Smooth muscle cell (in vitro differentiated cells): ENCODE measurements around the gene INSC. TPM values are rescaled to one million over a fixed set of nuclear protein-coding genes. Genes with fewer than 3 reads are reported as not detected.

Experiments
- DNase-seq: peaks from one replicate; lab custom pipeline; 2025; ENCODE audit not compliant: unreplicated experiment; lab: John Stamatoyannopoulos, UW
- H2AFZ ChIP-seq: fragments of 200-600 bp; sonication (generic); 2 replicates; pipeline ENCODE4 v1.6.0; 2016; ENCODE audit warnings: antibody characterized with exemption, low read depth, mild to moderate bottlenecking
- H3F3A ChIP-seq: fragments of 200-600 bp; sonication (generic); 2 replicates; pipeline ENCODE4 v1.6.0; 2017; ENCODE audit warnings: antibody characterized with exemption, low read depth
- H3K27ac ChIP-seq: fragments of 200-600 bp; sonication (generic); 2 replicates; pipeline ENCODE4 v1.5.1; 2016; ENCODE audit warnings: low read depth, mild to moderate bottlenecking
- H3K27me3 ChIP-seq: fragments of 200-600 bp; sonication (generic); 2 replicates; pipeline ENCODE4 v1.6.1; 2016; ENCODE audit warnings: low read depth, mild to moderate bottlenecking
- H3K36me3 ChIP-seq: fragments of 200-600 bp; sonication (generic); 2 replicates; pipeline ENCODE4 v1.5.1; 2016; ENCODE audit warnings: low read depth
- H3K4me1 ChIP-seq: fragments of 200-600 bp; sonication (generic); 2 replicates; pipeline ENCODE4 v1.5.1; 2016; ENCODE audit warnings: low read depth
- H3K4me2 ChIP-seq: fragments of 200-600 bp; sonication (generic); 2 replicates; pipeline ENCODE4 v1.6.0; 2016; ENCODE audit warnings: mild to moderate bottlenecking
- H3K4me3 ChIP-seq: fragments of 200-600 bp; sonication (generic); 2 replicates; pipeline ENCODE4 v1.5.1; 2016; ENCODE audit warnings: mild to moderate bottlenecking
- H3K79me2 ChIP-seq: fragments of 200-600 bp; sonication (generic); 2 replicates; pipeline ENCODE4 v1.6.0; 2016; ENCODE audit warnings: low read depth, mild to moderate bottlenecking
- H3K9ac ChIP-seq: fragments of 200-600 bp; sonication (generic); 2 replicates; pipeline ENCODE4 v1.6.0; 2016; ENCODE audit warnings: low read depth
- H3K9me3 ChIP-seq: fragments of 200-600 bp; sonication (generic); replicated peaks from 2 replicates; pipeline ENCODE4 v1.5.1; 2016; ENCODE audit warnings: low read depth
- H4K20me1 ChIP-seq: fragments of 200-600 bp; sonication (generic); 2 replicates; pipeline ENCODE4 v1.6.0; 2016; ENCODE audit warnings: low read depth
- WGBS: methylation state at CpG from one replicate; pipeline ENCODE4 v1.1.7; 2016; ENCODE audit warnings: low lambda C conversion rate; 5-methylcytosine and 5-hydroxymethylcytosine counted together
- polyA plus RNA-seq: library from polyadenylated mRNA; unstranded; fragments of >200 nt; fragmentation: Nextera tagmentation; extraction: Ambion mirVana; gene quantifications from 2 replicates; pipeline ENCODE4 v1.2.1, GENCODE V29; 2016
- total RNA-seq: library from RNA; depleted of rRNA; stranded (reverse); fragments of >200 nt; gene quantifications from 2 replicates; pipeline ENCODE4 v1.2.3, GENCODE V29; 2014
- TF ChIP-seq, protein P1 (sequence below): fragments of 200-600 bp; sonication (generic); IDR thresholded peaks from 2 replicates; pipeline ENCODE4 v1.5.1; 2017; ENCODE audit warnings: borderline replicate concordance, mild to moderate bottlenecking, antibody characterized with exemption; ENCODE audit not compliant: insufficient read depth, poor library complexity, severe bottlenecking

Gene INSC
- total and polyA plus RNA-seq, 2 experiments from 2014 or later = not detected

DNA sequence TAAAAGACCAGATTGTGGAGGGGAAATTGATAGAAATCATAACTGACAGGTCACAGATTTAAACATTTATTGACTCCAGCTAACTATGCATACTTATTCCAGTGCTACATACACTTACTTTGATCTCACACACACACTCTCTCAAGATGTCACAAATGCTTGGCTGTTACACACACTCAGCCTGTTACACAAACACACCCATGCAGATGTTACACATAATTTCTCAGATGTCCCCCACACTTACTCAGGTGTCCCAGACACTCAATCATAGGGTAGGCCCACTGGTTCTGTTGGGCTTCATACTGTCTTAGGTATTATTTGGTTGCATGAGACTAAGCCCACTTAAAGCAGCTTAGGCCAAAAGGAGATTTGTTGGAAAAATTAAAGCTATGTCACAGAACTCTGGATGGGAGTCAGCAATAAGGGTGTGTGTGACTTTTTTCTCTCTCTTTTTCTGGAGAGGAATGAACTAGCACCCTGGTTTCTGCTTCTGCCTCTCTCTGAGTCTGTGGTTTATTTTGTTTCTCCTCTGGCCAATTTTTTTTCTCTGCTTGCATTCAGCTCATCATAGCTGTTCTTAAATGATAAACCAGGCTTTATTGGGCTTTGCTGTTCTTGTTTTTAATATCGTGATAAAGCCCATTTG, 179.4 kb downstream of the INSC start:
- TF ChIP-seq, protein P1, sequence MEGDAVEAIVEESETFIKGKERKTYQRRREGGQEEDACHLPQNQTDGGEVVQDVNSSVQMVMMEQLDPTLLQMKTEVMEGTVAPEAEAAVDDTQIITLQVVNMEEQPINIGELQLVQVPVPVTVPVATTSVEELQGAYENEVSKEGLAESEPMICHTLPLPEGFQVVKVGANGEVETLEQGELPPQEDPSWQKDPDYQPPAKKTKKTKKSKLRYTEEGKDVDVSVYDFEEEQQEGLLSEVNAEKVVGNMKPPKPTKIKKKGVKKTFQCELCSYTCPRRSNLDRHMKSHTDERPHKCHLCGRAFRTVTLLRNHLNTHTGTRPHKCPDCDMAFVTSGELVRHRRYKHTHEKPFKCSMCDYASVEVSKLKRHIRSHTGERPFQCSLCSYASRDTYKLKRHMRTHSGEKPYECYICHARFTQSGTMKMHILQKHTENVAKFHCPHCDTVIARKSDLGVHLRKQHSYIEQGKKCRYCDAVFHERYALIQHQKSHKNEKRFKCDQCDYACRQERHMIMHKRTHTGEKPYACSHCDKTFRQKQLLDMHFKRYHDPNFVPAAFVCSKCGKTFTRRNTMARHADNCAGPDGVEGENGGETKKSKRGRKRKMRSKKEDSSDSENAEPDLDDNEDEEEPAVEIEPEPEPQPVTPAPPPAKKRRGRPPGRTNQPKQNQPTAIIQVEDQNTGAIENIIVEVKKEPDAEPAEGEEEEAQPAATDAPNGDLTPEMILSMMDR = no peak

DNA sequence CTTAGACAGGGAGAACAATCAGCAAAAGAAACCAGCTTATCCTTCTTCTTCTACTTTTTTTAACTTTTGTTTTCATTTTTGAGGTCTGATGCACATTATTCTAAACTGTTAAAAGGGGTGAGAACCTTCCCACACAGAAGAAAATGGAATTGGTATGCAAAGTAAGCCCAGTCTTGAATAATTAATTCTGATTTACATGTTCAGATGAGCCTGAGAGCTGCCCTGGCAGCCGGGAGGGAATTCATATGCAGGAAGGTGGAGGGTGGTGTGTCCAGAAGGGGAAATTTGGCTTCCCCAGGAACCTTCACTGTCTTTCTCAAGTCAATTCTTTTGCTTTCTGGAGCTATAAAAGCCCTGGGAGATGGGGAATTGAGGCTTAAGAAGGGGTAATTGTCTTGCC, 181.0 kb downstream of the INSC start:
- no peaks in the 10 kb centered on the region for H3K36me3 ChIP-seq
- no peak overlapping the region for H3K9ac ChIP-seq
- no peak overlapping the region for H3K4me3 ChIP-seq
- no peaks in the 10 kb centered on the region for H3F3A ChIP-seq
- H3K27ac ChIP-seq = no peak overlapping the region
- no peaks in the 10 kb centered on the region for H3K4me1 ChIP-seq
- no peaks in the 10 kb centered on the region for H3K9me3 ChIP-seq
- TF ChIP-seq, protein P1 = no peak
- H3K4me2 ChIP-seq = no peak overlapping the region
- H3K27me3 ChIP-seq = no peaks in the 10 kb centered on the region
- no peak overlapping the region for H2AFZ ChIP-seq
- no peaks in the 10 kb centered on the region for H4K20me1 ChIP-seq
- no peaks in the 10 kb centered on the region for H3K79me2 ChIP-seq
- DNase-seq = no peak
- 16% methylated on average over 1 of the region's 1 CpG for WGBS

More for the DNA sequence above, 179.4 kb downstream of the INSC start:
- Histone ChIP-seq H3K9ac (no peak overlapping the region), H2AFZ (peak overlapping the region; percentile 69), H3K4me2 (no peak overlapping the region), H3K27ac (no peak overlapping the region), H3F3A (no peaks in the 10 kb centered on the region), H3K79me2 (no peaks in the 10 kb centered on the region), H3K27me3 (no peaks in the 10 kb centered on the region), H3K36me3 (no peaks in the 10 kb centered on the region), H3K9me3 (no peaks in the 10 kb centered on the region), H4K20me1 (no peaks in the 10 kb centered on the region), H3K4me1 (no peaks in the 10 kb centered on the region), H3K4me3 (no peak overlapping the region)
- no peak for DNase-seq
- WGBS = 63% methylated on average over 1 of the region's 1 CpG

Other genes starting within 250 kb of the INSC start
- 16.8 and 22.1 TPM in 2 replicates for gene CYP2R1, start 222.7 kb upstream of the INSC start, total RNA-seq
- 13.5 and 14.5 TPM in 2 replicates for gene CYP2R1, start 222.7 kb upstream of the INSC start, polyA plus RNA-seq
- not detected in 2 replicates for gene CALCA, start 142.6 kb upstream of the INSC start, total RNA-seq
- gene CALCA, start 142.6 kb upstream of the INSC start, polyA plus RNA-seq = not detected in 2 replicates
- gene CALCB, start 41.3 kb upstream of the INSC start, total RNA-seq = not detected in 2 replicates
- gene CALCB, start 41.3 kb upstream of the INSC start, polyA plus RNA-seq = 0.97 TPM in 1 of 2 replicates, not detected in the other